ENCODE data around the gene TMEM167B.

TMEM167B gene

GRCh38 chr1:109109906-109110305 is 19.3 kb downstream of the TMEM167B start:
- H3K36me3 ChIP-seq (ENCODE audit: low read length): no peaks in the 10 kb centered on the region
- peaks cover 15% of the 10 kb centered on the region; the same call in 1 of the 2 replicates for H3F3A ChIP-seq (ENCODE audit: insufficient read depth)
- H3K27me3 ChIP-seq (ENCODE audit: low read length): no peaks in the 10 kb centered on the region
- H3K27ac ChIP-seq (ENCODE audit: low read depth, low read length): no peak overlapping the region
- H3K4me2 ChIP-seq (ENCODE audit: low read depth, low read length, poor library complexity, severe bottlenecking): no peak overlapping the region
- no peak for TF ChIP-seq CTCF (IDR thresholded peaks at IDR 0.05; ENCODE audit: insufficient read depth, low read length, poor library complexity, severe bottlenecking)
- TF ChIP-seq EZH2phosphoT487 (conservative IDR thresholded peaks at IDR 0.05; ENCODE audit: low read length): no peak
- H3K9me2 ChIP-seq (replicated peaks; ENCODE audit: insufficient read depth, low read length): no peaks in the 10 kb centered on the region
- no peaks in the 10 kb centered on the region for H4K20me1 ChIP-seq (ENCODE audit: low read depth, low read length)
- no peak overlapping the region for H3K9ac ChIP-seq (ENCODE audit: low read length)
- H2AFZ ChIP-seq (ENCODE audit: low read depth, low read length, severe bottlenecking): no peak overlapping the region
- H3K4me3 ChIP-seq (ENCODE audit: insufficient read depth, low read length, poor library complexity, severe bottlenecking): no peak overlapping the region
- no peaks in the 10 kb centered on the region for H3K79me2 ChIP-seq (ENCODE audit: insufficient read depth, low read length)
- no peaks in the 10 kb centered on the region for H3K9me3 ChIP-seq (ENCODE audit: insufficient read depth, low read length)

GRCh38 chr1:109111386-109112055 is 21.0 kb downstream of the TMEM167B start:
- TF ChIP-seq EZH2phosphoT487 (conservative IDR thresholded peaks at IDR 0.05; ENCODE audit: low read length) (no peak), CTCF (IDR thresholded peaks at IDR 0.05; ENCODE audit: insufficient read depth, low read length, poor library complexity, severe bottlenecking) (no peak)
- Histone ChIP-seq H2AFZ (ENCODE audit: low read depth, low read length, severe bottlenecking) (no peak overlapping the region), H3K27me3 (ENCODE audit: low read length) (no peaks in the 10 kb centered on the region), H3K9me3 (ENCODE audit: insufficient read depth, low read length) (no peaks in the 10 kb centered on the region), H3K79me2 (ENCODE audit: insufficient read depth, low read length) (no peaks in the 10 kb centered on the region), H4K20me1 (ENCODE audit: low read depth, low read length) (no peaks in the 10 kb centered on the region), H3K36me3 (ENCODE audit: low read length) (no peaks in the 10 kb centered on the region), H3K9ac (ENCODE audit: low read length) (no peak overlapping the region), H3F3A (ENCODE audit: insufficient read depth) (peaks cover 12% of the 10 kb centered on the region; the same call in 1 of the 2 replicates), H3K4me3 (ENCODE audit: insufficient read depth, low read length, poor library complexity, severe bottlenecking) (no peak overlapping the region), H3K27ac (ENCODE audit: low read depth, low read length) (no peak overlapping the region), H3K4me2 (ENCODE audit: low read depth, low read length, poor library complexity, severe bottlenecking) (no peak overlapping the region), H3K9me2 (replicated peaks; ENCODE audit: insufficient read depth, low read length) (no peaks in the 10 kb centered on the region)

GRCh38 chr1:109112056-109112651 is 21.6 kb downstream of the TMEM167B start:
- peak overlapping the region; percentile 90 for H3K4me2 ChIP-seq (ENCODE audit: low read depth, low read length, poor library complexity, severe bottlenecking)
- no peaks in the 10 kb centered on the region for H3K9me2 ChIP-seq (replicated peaks; ENCODE audit: insufficient read depth, low read length)
- no peak overlapping the region for H3K9ac ChIP-seq (ENCODE audit: low read length)
- no peaks in the 10 kb centered on the region for H3K9me3 ChIP-seq (ENCODE audit: insufficient read depth, low read length)
- no peaks in the 10 kb centered on the region for H3K27me3 ChIP-seq (ENCODE audit: low read length)
- no peak overlapping the region for H2AFZ ChIP-seq (ENCODE audit: low read depth, low read length, severe bottlenecking)
- H4K20me1 ChIP-seq (ENCODE audit: low read depth, low read length): no peaks in the 10 kb centered on the region
- H3F3A ChIP-seq (ENCODE audit: insufficient read depth): peaks cover 12% of the 10 kb centered on the region; the same call in 1 of the 2 replicates
- H3K27ac ChIP-seq (ENCODE audit: low read depth, low read length): no peak overlapping the region
- H3K4me3 ChIP-seq (ENCODE audit: insufficient read depth, low read length, poor library complexity, severe bottlenecking): no peak overlapping the region
- no peaks in the 10 kb centered on the region for H3K36me3 ChIP-seq (ENCODE audit: low read length)
- TF ChIP-seq EZH2phosphoT487 (conservative IDR thresholded peaks at IDR 0.05; ENCODE audit: low read length) (no peak), CTCF (IDR thresholded peaks at IDR 0.05; ENCODE audit: insufficient read depth, low read length, poor library complexity, severe bottlenecking) (peak; percentile 12)
- H3K79me2 ChIP-seq (ENCODE audit: insufficient read depth, low read length): no peaks in the 10 kb centered on the region

Data from SU-DHL-6 (cell line).